GM10847 (cell line): ENCODE data around the gene LY6G6C.

Source experiments
- POLR2A ChIP-seq: IDR thresholded peaks from 2 replicates; pipeline ENCODE4 v1.6.1; 2011; ENCODE audit not compliant: insufficient read length; ENCODE audit errors: extremely low read depth

LY6G6C gene

DNA sequence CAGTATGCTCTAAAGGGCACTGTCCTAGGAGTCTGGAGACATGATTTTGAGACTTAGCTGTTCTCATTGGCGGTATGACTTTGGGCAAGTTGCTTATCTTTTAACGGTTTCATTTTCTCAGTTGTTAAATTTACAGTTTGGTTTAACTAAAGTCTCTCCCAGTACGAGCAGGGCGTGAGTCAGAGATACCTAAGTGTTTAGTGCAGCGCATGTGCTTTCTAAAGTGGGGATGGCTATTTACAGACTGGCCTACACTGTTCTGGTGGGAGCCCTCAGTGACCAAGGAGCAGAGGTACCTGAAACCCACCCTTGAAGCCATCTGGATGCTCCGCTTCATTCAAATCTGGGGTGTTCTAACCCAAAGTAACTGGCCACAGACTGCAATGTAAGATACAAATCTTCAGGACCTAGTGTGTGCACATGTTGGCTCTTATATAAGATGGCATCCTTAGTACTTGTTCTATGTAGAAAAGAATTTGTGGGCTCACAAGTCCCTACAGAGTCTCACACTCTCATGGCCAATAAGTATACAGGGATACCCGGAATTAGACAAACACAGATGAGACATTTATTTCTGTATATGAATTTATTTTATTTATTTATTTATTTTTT is 29.0 kb upstream of the LY6G6C start:
- no peak for TF ChIP-seq POLR2A

- no peak for TF ChIP-seq POLR2A
Measured at GRCh38 chr6:31749301-31750036, 27.9 kb upstream of the LY6G6C start.

- no peak for TF ChIP-seq POLR2A
Measured at GRCh38 chr6:31744422-31744821, 22.9 kb upstream of the LY6G6C start.

- TF ChIP-seq POLR2A = no peak
Measured at GRCh38 chr6:31742894-31743293, 21.3 kb upstream of the LY6G6C start.

DNA sequence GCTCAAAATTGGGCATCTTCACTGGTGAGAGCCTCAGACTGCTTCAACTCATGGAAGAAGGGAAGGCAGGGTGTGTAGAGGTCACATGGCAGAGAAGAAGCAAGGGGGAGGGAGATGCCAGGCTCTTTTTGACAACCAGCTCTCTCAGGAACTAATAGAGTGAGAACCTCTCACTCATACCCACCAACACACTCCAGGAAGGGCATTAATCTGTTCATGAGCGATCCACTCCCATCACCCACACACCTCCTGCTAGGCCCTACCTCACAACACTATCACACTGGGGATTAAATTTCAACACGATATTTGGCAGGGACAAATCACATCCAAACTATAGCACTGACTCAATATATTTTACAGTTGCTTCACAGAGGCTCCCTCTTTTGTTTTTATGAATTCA is 20.3 kb upstream of the LY6G6C start:
- no peak for TF ChIP-seq POLR2A

DNA sequence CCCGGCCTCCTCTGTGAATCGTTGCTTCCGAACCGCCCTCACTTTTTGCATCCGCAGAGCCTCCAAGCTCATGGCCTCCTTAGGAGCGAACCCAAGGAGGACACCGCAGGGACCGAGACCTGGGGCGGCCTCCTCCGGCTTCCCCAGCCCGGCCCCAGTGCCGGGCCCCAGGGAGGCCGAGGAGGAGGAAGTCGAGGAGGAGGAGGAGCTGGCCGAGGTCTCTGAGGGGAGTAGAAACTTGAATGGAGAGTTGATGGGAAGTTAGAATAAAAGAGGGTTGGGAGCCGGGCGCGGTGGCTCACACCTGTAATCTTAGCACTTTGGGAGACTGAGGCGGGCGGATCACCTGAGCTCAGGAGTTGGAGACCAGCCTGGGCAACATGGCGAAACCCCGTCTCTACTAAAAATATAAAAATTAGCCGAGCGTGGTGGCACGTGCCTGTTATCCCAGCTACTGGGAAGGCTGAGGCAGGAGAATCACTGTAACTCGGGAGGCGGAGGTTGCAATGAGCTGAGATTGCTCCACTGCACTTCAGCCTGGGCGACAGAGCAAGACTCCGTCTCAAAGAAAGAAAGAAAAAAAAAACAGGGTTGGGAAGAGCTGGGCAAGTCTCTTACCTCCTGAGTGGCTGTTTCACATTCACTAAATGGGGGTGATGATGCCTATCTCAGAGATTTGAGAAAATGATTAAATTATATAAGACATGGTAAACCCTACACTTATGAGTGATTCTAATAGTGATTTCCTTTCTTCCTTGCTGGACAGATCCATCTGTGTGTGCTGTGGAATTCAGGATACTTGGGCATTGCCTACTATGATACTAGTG is 19.1 kb upstream of the LY6G6C start:
- no peak for TF ChIP-seq POLR2A

- peak; percentile 19 for TF ChIP-seq POLR2A
Measured at GRCh38 chr6:31739639-31740396, 18.3 kb upstream of the LY6G6C start, which contains the start of gene MSH5. Gene MSH5, plus strand, starts transcription at chr6:31740005. Its CDS starts 462 bp downstream, at chr6:31740467.

- TF ChIP-seq POLR2A = peak; percentile 19
Measured at GRCh38 chr6:31737991-31738979, 16.7 kb upstream of the LY6G6C start.

GRCh38 chr6:31737315-31737990 is 15.9 kb upstream of the LY6G6C start:
- no peak for TF ChIP-seq POLR2A

DNA sequence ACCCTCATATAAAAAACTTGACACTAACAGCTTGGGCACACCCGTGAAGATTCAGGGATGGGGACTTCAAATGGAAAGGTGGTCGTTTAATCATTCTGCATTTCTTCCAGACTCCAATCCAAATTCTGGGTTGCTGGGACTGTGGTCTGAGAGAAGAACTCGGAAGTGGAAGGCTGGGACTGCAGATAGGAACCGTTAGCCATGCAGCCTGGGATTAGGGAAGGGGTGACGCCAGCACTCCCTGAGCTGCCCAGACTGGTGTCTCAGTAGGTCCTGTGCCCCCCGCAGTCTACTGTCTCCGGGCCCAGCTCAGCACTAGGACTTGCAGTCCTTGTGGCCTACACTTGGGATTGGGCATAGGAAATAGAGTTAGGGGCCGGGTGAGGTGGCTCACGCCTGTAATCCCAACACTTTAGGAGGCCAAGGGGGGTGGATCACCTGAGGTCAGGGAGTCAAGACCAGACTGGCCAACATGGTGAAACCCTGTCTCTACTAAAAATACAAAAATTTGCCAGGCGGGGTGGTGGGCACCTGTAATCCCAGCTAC is 15.3 kb upstream of the LY6G6C start:
- no peak for TF ChIP-seq POLR2A

- TF ChIP-seq POLR2A = peak; percentile 80
Measured at GRCh38 chr6:31736021-31736767, 14.6 kb upstream of the LY6G6C start, which contains the start of gene CLIC1. Gene CLIC1, minus strand, starts transcription at chr6:31736530. Its CDS starts 230 bp downstream, at chr6:31736300.

DNA sequence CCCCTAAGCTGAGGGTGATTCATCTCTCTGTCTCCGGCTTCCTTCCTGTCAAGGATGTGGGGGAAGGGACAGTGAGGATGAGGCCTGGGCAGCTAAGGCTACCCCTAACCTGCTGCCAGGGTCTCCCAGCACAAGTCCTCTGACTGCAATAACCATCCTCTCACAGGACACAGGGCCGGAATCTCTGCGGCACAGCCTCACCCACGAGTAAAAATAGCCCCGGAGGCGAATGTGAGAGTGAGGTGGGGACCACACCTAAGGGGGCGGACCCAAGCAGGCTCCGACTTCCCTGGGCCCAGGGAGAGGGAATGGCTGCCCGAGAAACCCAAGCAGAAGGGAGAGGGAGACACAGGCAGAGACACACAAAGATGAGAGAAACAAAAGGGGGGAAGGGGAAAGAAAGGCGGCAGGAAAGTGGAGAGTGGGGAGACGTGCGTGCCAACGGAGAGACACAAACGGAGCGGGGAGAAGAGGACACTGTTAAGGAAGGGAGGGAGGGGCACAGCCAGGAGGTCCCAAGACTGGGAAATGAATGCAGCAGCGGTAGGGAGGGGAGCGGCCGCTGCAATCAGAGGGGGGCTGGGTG is 13.4 kb upstream of the LY6G6C start:
- peak; percentile 12 for TF ChIP-seq POLR2A
